ENCODE measurements around the gene PRAC2.

The PRAC2 gene

DNA sequence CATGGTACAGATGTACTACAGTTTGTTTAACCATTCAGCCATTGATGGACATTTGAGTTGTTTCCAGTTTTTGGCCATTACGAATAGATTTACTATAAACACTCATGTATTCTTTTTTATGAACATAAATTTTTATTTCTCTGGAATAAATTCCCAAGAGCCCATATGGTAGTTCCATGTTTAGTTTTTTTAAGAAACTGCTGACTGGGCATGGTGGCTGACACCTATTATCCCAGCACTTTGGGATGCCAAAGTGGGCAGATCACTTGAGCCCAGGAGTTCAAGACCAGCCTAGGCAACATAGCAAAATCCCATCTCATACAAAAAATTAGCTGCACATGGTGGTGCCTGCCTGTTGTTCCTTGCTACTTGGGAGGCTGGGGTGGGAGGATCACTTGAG lies 30.9 kb upstream of the PRAC2 start:
- Histone ChIP-seq H3K4me2 (ENCODE audit: low read length) (no peak overlapping the region), H3K36me3 (ENCODE audit: insufficient read depth, low read length) (no peaks in the 10 kb centered on the region), H3K9ac (ENCODE audit: low read length) (no peak overlapping the region), H3K27me3 (ENCODE audit: insufficient read depth, low read length) (no peaks in the 10 kb centered on the region), H3K27ac (ENCODE audit: low read depth, low read length, poor library complexity, severe bottlenecking) (no peak overlapping the region), H3K9me2 (ENCODE audit: low read depth, low read length) (no peaks in the 10 kb centered on the region), H4K20me1 (ENCODE audit: insufficient read depth, low read length) (no peaks in the 10 kb centered on the region), H3K9me3 (ENCODE audit: low read length) (no peaks in the 10 kb centered on the region), H3K4me3 (ENCODE audit: low read depth, low read length, poor library complexity, severe bottlenecking) (no peak overlapping the region), H2AFZ (ENCODE audit: low read length) (no peak overlapping the region), H3F3A (ENCODE audit: insufficient read depth, low read length) (no peaks in the 10 kb centered on the region), H3K4me1 (ENCODE audit: insufficient read depth, low read length, severe bottlenecking) (no peaks in the 10 kb centered on the region), H3K79me2 (ENCODE audit: insufficient read depth, low read length) (no peaks in the 10 kb centered on the region)
- TF ChIP-seq EZH2 (IDR thresholded peaks at IDR 0.05; ENCODE audit: borderline replicate concordance, low read length), result no peak
- TF ChIP-seq, protein P1, sequence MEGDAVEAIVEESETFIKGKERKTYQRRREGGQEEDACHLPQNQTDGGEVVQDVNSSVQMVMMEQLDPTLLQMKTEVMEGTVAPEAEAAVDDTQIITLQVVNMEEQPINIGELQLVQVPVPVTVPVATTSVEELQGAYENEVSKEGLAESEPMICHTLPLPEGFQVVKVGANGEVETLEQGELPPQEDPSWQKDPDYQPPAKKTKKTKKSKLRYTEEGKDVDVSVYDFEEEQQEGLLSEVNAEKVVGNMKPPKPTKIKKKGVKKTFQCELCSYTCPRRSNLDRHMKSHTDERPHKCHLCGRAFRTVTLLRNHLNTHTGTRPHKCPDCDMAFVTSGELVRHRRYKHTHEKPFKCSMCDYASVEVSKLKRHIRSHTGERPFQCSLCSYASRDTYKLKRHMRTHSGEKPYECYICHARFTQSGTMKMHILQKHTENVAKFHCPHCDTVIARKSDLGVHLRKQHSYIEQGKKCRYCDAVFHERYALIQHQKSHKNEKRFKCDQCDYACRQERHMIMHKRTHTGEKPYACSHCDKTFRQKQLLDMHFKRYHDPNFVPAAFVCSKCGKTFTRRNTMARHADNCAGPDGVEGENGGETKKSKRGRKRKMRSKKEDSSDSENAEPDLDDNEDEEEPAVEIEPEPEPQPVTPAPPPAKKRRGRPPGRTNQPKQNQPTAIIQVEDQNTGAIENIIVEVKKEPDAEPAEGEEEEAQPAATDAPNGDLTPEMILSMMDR (IDR thresholded peaks at IDR 0.05; ENCODE audit: low read length), result no peak

DNA sequence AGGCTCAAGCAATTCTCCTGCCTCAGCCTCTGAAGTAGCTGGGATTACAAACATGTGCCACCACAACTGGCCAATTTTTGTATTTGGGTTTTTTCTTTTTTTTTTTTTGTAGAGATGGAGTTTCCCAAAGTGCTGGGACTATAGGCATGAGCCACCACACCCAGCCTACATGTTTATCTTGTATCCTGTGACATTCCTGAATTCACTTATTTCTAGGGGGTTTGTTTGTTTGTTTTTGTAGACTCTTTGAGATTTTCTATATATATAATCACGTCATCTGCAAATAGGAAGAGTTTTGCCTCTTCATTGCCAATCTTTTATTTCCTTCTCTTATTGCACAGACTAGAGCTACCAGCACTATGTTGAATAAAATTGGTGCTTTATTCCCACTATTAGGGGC lies 29.8 kb upstream of the PRAC2 start:
- Histone ChIP-seq H3K9me3 (ENCODE audit: low read length) (no peaks in the 10 kb centered on the region), H3K9me2 (ENCODE audit: low read depth, low read length) (no peaks in the 10 kb centered on the region), H3K36me3 (ENCODE audit: insufficient read depth, low read length) (no peaks in the 10 kb centered on the region), H4K20me1 (ENCODE audit: insufficient read depth, low read length) (no peaks in the 10 kb centered on the region), H3K9ac (ENCODE audit: low read length) (no peak overlapping the region), H3F3A (ENCODE audit: insufficient read depth, low read length) (no peaks in the 10 kb centered on the region), H3K27me3 (ENCODE audit: insufficient read depth, low read length) (no peaks in the 10 kb centered on the region), H3K4me3 (ENCODE audit: low read depth, low read length, poor library complexity, severe bottlenecking) (no peak overlapping the region), H3K27ac (ENCODE audit: low read depth, low read length, poor library complexity, severe bottlenecking) (no peak overlapping the region), H2AFZ (ENCODE audit: low read length) (no peak overlapping the region), H3K4me2 (ENCODE audit: low read length) (no peak overlapping the region), H3K79me2 (ENCODE audit: insufficient read depth, low read length) (no peaks in the 10 kb centered on the region), H3K4me1 (ENCODE audit: insufficient read depth, low read length, severe bottlenecking) (no peaks in the 10 kb centered on the region)
- no peak for TF ChIP-seq EZH2 (IDR thresholded peaks at IDR 0.05; ENCODE audit: borderline replicate concordance, low read length)
- TF ChIP-seq, protein P1 (IDR thresholded peaks at IDR 0.05; ENCODE audit: low read length), result no peak

DNA sequence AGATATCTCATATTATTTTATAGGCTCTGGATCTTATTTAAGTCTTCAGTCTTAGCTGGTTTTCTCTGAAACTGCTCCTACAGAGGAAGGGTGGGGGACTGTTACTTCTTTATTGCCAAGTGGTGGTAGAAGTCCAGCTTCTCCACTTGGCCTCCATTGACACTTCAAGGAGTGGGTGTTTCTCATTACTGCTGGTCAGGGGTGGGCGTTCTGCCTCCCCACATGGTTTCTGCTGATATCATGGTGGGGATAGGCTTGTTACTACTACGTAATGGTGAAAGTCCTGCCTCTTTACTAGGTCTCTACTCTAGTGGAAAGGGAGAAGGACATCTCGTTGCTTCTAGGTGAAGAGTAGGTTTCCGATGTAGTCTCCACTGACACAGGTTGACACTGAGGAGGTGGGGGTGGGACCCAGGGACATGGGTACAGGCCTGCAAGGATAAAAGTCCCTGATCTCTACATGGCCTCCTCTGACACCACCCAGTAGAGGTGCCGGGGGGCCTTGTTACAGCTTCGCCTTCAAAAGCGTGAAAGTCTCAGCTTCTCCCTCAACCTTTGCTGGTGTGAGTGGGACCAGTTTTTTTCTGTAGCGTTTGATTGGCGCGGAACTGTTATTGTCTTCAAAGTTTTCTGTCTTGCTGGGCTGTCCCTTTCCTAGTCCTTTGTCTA lies 21.0 kb upstream of the PRAC2 start:
- no peaks in the 10 kb centered on the region for H3K9me2 ChIP-seq (ENCODE audit: low read depth, low read length)
- H3K4me2 ChIP-seq (ENCODE audit: low read length), result no peak overlapping the region
- no peak overlapping the region for H3K4me3 ChIP-seq (ENCODE audit: low read depth, low read length, poor library complexity, severe bottlenecking)
- H2AFZ ChIP-seq (ENCODE audit: low read length), result no peak overlapping the region
- H3K36me3 ChIP-seq (ENCODE audit: insufficient read depth, low read length), result no peaks in the 10 kb centered on the region
- no peaks in the 10 kb centered on the region for H4K20me1 ChIP-seq (ENCODE audit: insufficient read depth, low read length)
- no peak overlapping the region for H3K9ac ChIP-seq (ENCODE audit: low read length)
- no peak overlapping the region for H3K27ac ChIP-seq (ENCODE audit: low read depth, low read length, poor library complexity, severe bottlenecking)
- no peaks in the 10 kb centered on the region for H3K4me1 ChIP-seq (ENCODE audit: insufficient read depth, low read length, severe bottlenecking)
- no peaks in the 10 kb centered on the region for H3F3A ChIP-seq (ENCODE audit: insufficient read depth, low read length)
- no peaks in the 10 kb centered on the region for H3K27me3 ChIP-seq (ENCODE audit: insufficient read depth, low read length)
- TF ChIP-seq, protein P1 (IDR thresholded peaks at IDR 0.05; ENCODE audit: low read length), result no peak
- no peak for TF ChIP-seq EZH2 (IDR thresholded peaks at IDR 0.05; ENCODE audit: borderline replicate concordance, low read length)
- H3K9me3 ChIP-seq (ENCODE audit: low read length), result no peaks in the 10 kb centered on the region
- H3K79me2 ChIP-seq (ENCODE audit: insufficient read depth, low read length), result no peaks in the 10 kb centered on the region

Data from OCI-LY1 (cell line).